H1 (cell line): ENCODE data around the gene HNRNPA3. TPM values are rescaled to one million over a fixed set of nuclear protein-coding genes. Genes with fewer than 3 reads are reported as not detected.

Source experiments
- CTCF ChIA-PET: fragments of 300-600 bp; sonication (Branson Sonifier 250); formaldehyde crosslinking; loops from one replicate; lab custom pipeline; 2021; ENCODE audit not compliant: partially characterized antibody; lab: Charles Lee
- POLR2A ChIA-PET: fragments of 300-600 bp; sonication (Branson Sonifier 250); formaldehyde crosslinking; loops from one replicate; lab custom pipeline; 2021; ENCODE audit warnings: inconsistent platforms; ENCODE audit not compliant: partially characterized antibody; lab: Charles Lee
- DNase-seq, 2 experiments: peaks; one replicate each; pipeline versions ENCODE4 v3.0.0 to v3.0.0-alpha.2; 2010 to 2022; ENCODE audit warnings: low spot score in 2 of 2, low read depth in 1 of 2, mixed read lengths in 1 of 2
- FAIRE-seq: peaks from 2 replicates; lab custom pipeline; 2011; peaks lifted over from hg19 to GRCh38; lab: Jason Lieb, UNC
- H2AFZ ChIP-seq: 2 replicates; pipeline ENCODE4 v1.8.1; 2012; ENCODE audit warnings: low read length, inconsistent platforms
- H2AK5ac ChIP-seq: 2 replicates; pipeline ENCODE4 v1.6.1; 2013; ENCODE audit warnings: low read depth, low read length
- H2BK120ac ChIP-seq: replicated peaks from 2 replicates; pipeline ENCODE3; 2013; ENCODE audit warnings: low read depth, low read length, inconsistent platforms
- H2BK12ac ChIP-seq: 2 replicates; pipeline ENCODE4 v1.6.1; 2013; ENCODE audit warnings: low read depth, low read length
- H2BK15ac ChIP-seq: 2 replicates; pipeline ENCODE4 v1.6.1; 2013; ENCODE audit warnings: low read length
- H2BK20ac ChIP-seq: 2 replicates; pipeline ENCODE4 v1.6.1; 2013; ENCODE audit warnings: low read length
- H2BK5ac ChIP-seq: 2 replicates; pipeline ENCODE4 v1.6.1; 2013; ENCODE audit warnings: low read depth, low read length
- H3K14ac ChIP-seq: 2 replicates; pipeline ENCODE4 v1.6.1; 2013; ENCODE audit warnings: inconsistent platforms; ENCODE audit not compliant: insufficient read length
- H3K18ac ChIP-seq: 2 replicates; pipeline ENCODE4 v1.6.1; 2013; ENCODE audit warnings: low read length; ENCODE audit errors: extremely low read depth
- H3K23ac ChIP-seq: 2 replicates; pipeline ENCODE4 v1.6.1; 2013; ENCODE audit warnings: inconsistent platforms; ENCODE audit not compliant: insufficient read length
- H3K23me2 ChIP-seq: 2 replicates; pipeline ENCODE4 v1.6.1; 2013; ENCODE audit warnings: low read depth, low read length
- H3K27ac ChIP-seq: 2 replicates; pipeline ENCODE4 v1.6.1; 2011; ENCODE audit warnings: low read depth, low read length, inconsistent platforms
- H3K27me3 ChIP-seq, 4 experiments: replicated peaks in 1 of 4; 1 replicate in 1 of 4; 2 replicates in 3 of 4; pipeline versions ENCODE4 v1.6.1 to v1.8.1; 2011 to 2013; ENCODE audit warnings: low read length in 3 of 4, mild to moderate bottlenecking in 3 of 4, inconsistent platforms in 2 of 4, mixed read lengths in 2 of 4, moderate library complexity in 1 of 4; ENCODE audit not compliant: control insufficient read depth in 3 of 4, insufficient read depth in 3 of 4; ENCODE audit errors: extremely low read depth in 1 of 4
- H3K36me3 ChIP-seq, 4 experiments: 2 replicates each; pipeline versions ENCODE4 v1.6.1 to v1.8.1; 2011 to 2013; ENCODE audit warnings: mild to moderate bottlenecking in 4 of 4, low read length in 3 of 4, moderate library complexity in 2 of 4, control low read depth in 1 of 4, inconsistent platforms in 1 of 4; ENCODE audit not compliant: insufficient read depth in 4 of 4, control insufficient read depth in 2 of 4
- H3K4ac ChIP-seq: replicated peaks from 2 replicates; pipeline ENCODE3; 2013; ENCODE audit warnings: low read length, low read depth, mixed read lengths, inconsistent platforms; ENCODE audit not compliant: insufficient read length
- H3K4me1 ChIP-seq, 4 experiments: replicated peaks in 1 of 4; 1 replicate in 1 of 4; 2 replicates in 3 of 4; pipeline versions ENCODE4 v1.6.1 to v1.8.1; 2011 to 2013; ENCODE audit warnings: low read length in 3 of 4, inconsistent platforms in 2 of 4, mixed read lengths in 1 of 4; ENCODE audit not compliant: insufficient read depth in 4 of 4, control insufficient read depth in 3 of 4
- H3K4me2 ChIP-seq, 2 experiments: 2 replicates each; pipeline versions ENCODE4 v1.6.1 to v1.8.1; 2011 to 2013; ENCODE audit warnings: low read depth in 2 of 2, low read length in 2 of 2, control low read depth in 1 of 2, inconsistent platforms in 1 of 2, mild to moderate bottlenecking in 1 of 2; ENCODE audit not compliant: insufficient read depth in 1 of 2
- H3K4me3 ChIP-seq, 4 experiments: fragments of 200-600, 300-600 bp in 1 of 4; sonication (generic), shearing (Covaris generic), sonication (Bioruptor Twin) in 1 of 4; 2 replicates each; pipeline versions ENCODE4 v1.5.1 to v1.8.1; 2011 to 2016; ENCODE audit warnings: low read length in 4 of 4, low read depth in 3 of 4, control low read depth in 2 of 4, inconsistent platforms in 2 of 4, mild to moderate bottlenecking in 2 of 4, mixed read lengths in 1 of 4, moderate library complexity in 1 of 4; ENCODE audit not compliant: insufficient read depth in 2 of 4; ENCODE audit errors: extremely low read depth in 1 of 4
- H3K56ac ChIP-seq: replicated peaks from 2 replicates; pipeline ENCODE3; 2013; ENCODE audit warnings: low read depth, mild to moderate bottlenecking, mixed read lengths, low read length, inconsistent platforms; ENCODE audit not compliant: insufficient read length
- H3K79me1 ChIP-seq: 2 replicates; pipeline ENCODE4 v1.6.1; 2013; ENCODE audit warnings: low read depth, low read length, control low read depth
- H3K79me2 ChIP-seq, 2 experiments: 2 replicates each; pipeline versions ENCODE4 v1.6.1 to v1.8.1; 2012 to 2013; ENCODE audit warnings: low read length in 2 of 2, mild to moderate bottlenecking in 2 of 2, inconsistent platforms in 1 of 2; ENCODE audit not compliant: insufficient read depth in 2 of 2, control insufficient read depth in 1 of 2
- H3K9ac ChIP-seq, 4 experiments: replicated peaks in 1 of 4; 1 replicate in 1 of 4; 2 replicates in 3 of 4; pipeline versions ENCODE4 v1.6.1 to v1.8.1; 2011 to 2013; ENCODE audit warnings: low read depth in 3 of 4, low read length in 3 of 4, control low read depth in 2 of 4, mild to moderate bottlenecking in 2 of 4, moderate library complexity in 2 of 4, inconsistent platforms in 1 of 4; ENCODE audit errors: extremely low read depth in 1 of 4
- H3K9me3 ChIP-seq, 2 experiments: 2 replicates each; pipeline versions ENCODE4 v1.6.1 to v1.8.1; 2012 to 2013; ENCODE audit warnings: mild to moderate bottlenecking in 2 of 2, moderate library complexity in 2 of 2, control low read depth in 1 of 2, inconsistent platforms in 1 of 2, low read depth in 1 of 2, low read length in 1 of 2, mixed read lengths in 1 of 2; ENCODE audit not compliant: insufficient read depth in 2 of 2
- H4K20me1 ChIP-seq, 2 experiments: replicated peaks in 1 of 2; 2 replicates each; pipeline versions ENCODE3 to v1.8.1; 2011 to 2013; ENCODE audit warnings: inconsistent platforms in 2 of 2, low read length in 2 of 2, mild to moderate bottlenecking in 1 of 2; ENCODE audit not compliant: insufficient read depth in 2 of 2, control insufficient read depth in 1 of 2
- H4K5ac ChIP-seq: 2 replicates; pipeline ENCODE4 v1.6.1; 2013; ENCODE audit warnings: low read length, low read depth, mixed read lengths, inconsistent platforms; ENCODE audit not compliant: insufficient read length
- H4K8ac ChIP-seq: 2 replicates; pipeline ENCODE4 v1.8.0; 2013; ENCODE audit warnings: mild to moderate bottlenecking, moderate library complexity, low read length, inconsistent platforms; ENCODE audit not compliant: insufficient read depth; ENCODE audit errors: extremely low read depth
- H4K91ac ChIP-seq: replicated peaks from 2 replicates; pipeline ENCODE3; 2013; ENCODE audit warnings: low read length, mixed read lengths, inconsistent platforms; ENCODE audit not compliant: insufficient read length
- BACH1 ChIP-seq: IDR thresholded peaks from 2 replicates; pipeline ENCODE4 v1.6.1; 2012; ENCODE audit warnings: low read length, improper control_type of control experiment
- BRCA1 ChIP-seq: IDR thresholded peaks from 2 replicates; pipeline ENCODE4 v1.6.1; 2012; ENCODE audit warnings: low read depth, low read length, improper control_type of control experiment
- CBX5 ChIP-seq: fragments of 300-800, 300-1000 bp; sonication (generic); IDR thresholded peaks from 2 replicates; pipeline ENCODE4 v1.7.1; 2016; ENCODE audit warnings: antibody characterized with exemption, low read length, low read depth
- CBX8 ChIP-seq: fragments of 300-800, 300-1000 bp; sonication (generic); IDR thresholded peaks from 2 replicates; pipeline ENCODE4 v1.7.1; 2016; ENCODE audit warnings: low read depth, low read length, borderline replicate concordance
- CEBPB ChIP-seq: IDR thresholded peaks from 2 replicates; pipeline ENCODE4 v1.6.1; 2012; ENCODE audit warnings: low read depth, low read length
- EZH2 ChIP-seq: fragments of 200-600 bp; sonication (generic); IDR thresholded peaks from 2 replicates; pipeline ENCODE4 v1.7.1; 2012; ENCODE audit warnings: low read depth, mild to moderate bottlenecking, moderate library complexity, low read length, inconsistent platforms; ENCODE audit not compliant: severe bottlenecking
- GABPA ChIP-seq: IDR thresholded peaks from 2 replicates; pipeline ENCODE4 v1.6.1; 2011; ENCODE audit warnings: mild to moderate bottlenecking, low read length, moderate library complexity, borderline replicate concordance; ENCODE audit not compliant: insufficient read depth
- PHF8 ChIP-seq: fragments of 200-600 bp; sonication (generic); conservative IDR thresholded peaks from 2 replicates; pipeline ENCODE4 v1.7.1; 2012; ENCODE audit warnings: low read depth, mild to moderate bottlenecking, inconsistent platforms, low read length, moderate library complexity
- TAF7 ChIP-seq: optimal IDR thresholded peaks from 2 replicates; pipeline ENCODE3; 2011; ENCODE audit warnings: low read depth, mild to moderate bottlenecking, inconsistent platforms, low read length, moderate library complexity, borderline replicate concordance
- TEAD4 ChIP-seq: IDR thresholded peaks from 2 replicates; pipeline ENCODE4 v1.6.1; 2012; ENCODE audit warnings: low read depth, low read length, inconsistent platforms, mixed read lengths
- WGBS, 2 experiments: shearing (Covaris generic) in 1 of 2; methylation state at CpG; one replicate each; pipeline versions ENCODE4 v1.1.6 to v1.1.7; 2013 to 2015; ENCODE audit warnings: low lambda C conversion rate in 2 of 2, mixed read lengths in 2 of 2, inconsistent platforms in 1 of 2, low coverage in 1 of 2, missing lambda C conversion rate in 1 of 2; ENCODE audit not compliant: insufficient replicate concordance in 2 of 2, insufficient coverage in 1 of 2, insufficient read length in 1 of 2; ENCODE audit errors: extremely low coverage in 1 of 2, missing lambda C conversion rate in 1 of 2; 5-methylcytosine and 5-hydroxymethylcytosine counted together
- polyA plus RNA-seq, 7 experiments: library from polyadenylated mRNA; depleted of rRNA in 3 of 7; stranded (reverse) in 5 of 7; unstranded in 2 of 7; fragments of >200 nt in 5 of 7; fragments of 200-250 nt in 2 of 7; gene quantifications; 1 replicate in 5 of 7; 2 replicates in 1 of 7; 4 replicates in 1 of 7; pipeline versions ENCODE4 v1.2.1 to v1.2.3, GENCODE V29; 2011 to 2013; ENCODE audit warnings: missing spikeins in 2 of 7, mixed read lengths in 2 of 7
- total RNA-seq: library from RNA; stranded (reverse); fragmentation: NEBNext Ultra II Directional; extraction: Animal tissue kit (Norgen Biotek cat#: 25700); gene quantifications from 2 replicates; pipeline ENCODE4 v1.2.1, GENCODE V29; 2021
- TF ChIP-seq, protein P1 (sequence below): IDR thresholded peaks from 2 replicates; pipeline ENCODE4 v1.6.1; 2011; ENCODE audit warnings: low read depth, mild to moderate bottlenecking, low read length; ENCODE audit not compliant: insufficient read depth
- TF ChIP-seq, protein P2 (sequence below): IDR thresholded peaks from 2 replicates; pipeline ENCODE4 v1.6.1; 2011; ENCODE audit warnings: low read length, improper control_type of control experiment

HNRNPA3 gene
- total and polyA plus RNA-seq, 2 of the 8 experiments (the other 6 are each of a cell fraction or from before 2014, with no cell fraction given): 66.1 to 408 TPM

DNA sequence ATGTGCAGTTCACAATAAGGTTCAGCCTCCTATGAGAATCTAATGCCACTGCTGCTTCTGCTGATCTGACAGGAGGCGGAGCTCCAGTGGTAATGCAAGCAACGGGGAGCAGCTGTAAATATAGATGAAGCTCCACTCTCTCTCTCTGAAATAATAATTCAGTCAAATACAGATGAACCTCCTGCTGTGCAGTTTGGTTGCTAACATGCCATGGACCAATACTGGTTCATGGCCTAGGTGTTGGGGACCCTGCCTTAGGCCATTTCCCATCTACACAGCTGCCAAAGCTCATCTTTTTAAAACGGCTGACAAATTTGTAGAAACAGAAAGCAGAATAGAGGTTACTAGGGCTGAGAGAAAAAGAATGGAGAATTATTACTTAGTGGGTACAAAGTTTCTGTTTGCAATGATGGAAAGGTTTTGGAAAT lies 10.7 kb upstream of the HNRNPA3 start:
- Histone ChIP-seq H3K9me3 (no peaks in the 10 kb centered on the region), H4K8ac (no peak overlapping the region), H3K14ac (no peak overlapping the region), H2AK5ac (no peak overlapping the region), H4K20me1 (peaks cover 0 to 1% of the 10 kb centered on the region in 2 experiments), H3K23me2 (peaks cover 1% of the 10 kb centered on the region; the same call in 1 of the 2 replicates), H2AFZ (no peak overlapping the region), H3K23ac (no peak overlapping the region), H3K4me3 (no peak overlapping the region), H3K4me2 (no peak overlapping the region), H3K27ac (no peak overlapping the region), H4K5ac (no peak overlapping the region), H3K27me3 (no peaks in the 10 kb centered on the region; a peak in 1 of 7 replicates), H3K4ac (no peak overlapping the region), H3K36me3 (no peaks in the 10 kb centered on the region), H2BK20ac (no peak overlapping the region), H3K9ac (no peak overlapping the region), H3K79me2 (no peaks in the 10 kb centered on the region), H3K4me1 (peaks cover 2 to 11% (median 6%) of the 10 kb centered on the region in 4 experiments; a peak in 5 of 7 replicates), H3K18ac (no peak overlapping the region), H3K56ac (no peak overlapping the region), H2BK15ac (no peak overlapping the region), H3K79me1 (no peaks in the 10 kb centered on the region), H2BK120ac (no peak overlapping the region), H2BK5ac (no peak overlapping the region), H4K91ac (no peak overlapping the region), H2BK12ac (no peak overlapping the region)
- FAIRE-seq (no peak), DNase-seq (no peak)
- CTCF ChIA-PET: interaction anchor here (0.7 to 10.2 kb wide), 10 partner anchors 15 to 550 kb away, joined by 3 to 107 read pairs (median 3); partner anchors contain the start of gene NFE2L2
- POLR2A ChIA-PET: interaction anchor here (1.6 to 10.4 kb wide), 5 partner anchors 12 to 24 kb away, joined by 3 to 102 read pairs (median 9); partner anchors contain the start of gene HNRNPA3
- 91% methylated on average over 3 of the region's 3 CpGs; no CpG with 5 or more reads in 1 of the 2 experiments for WGBS, 2 experiments
- TF ChIP-seq, protein P1, sequence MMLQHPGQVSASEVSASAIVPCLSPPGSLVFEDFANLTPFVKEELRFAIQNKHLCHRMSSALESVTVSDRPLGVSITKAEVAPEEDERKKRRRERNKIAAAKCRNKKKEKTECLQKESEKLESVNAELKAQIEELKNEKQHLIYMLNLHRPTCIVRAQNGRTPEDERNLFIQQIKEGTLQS: no peak
- no peak for TF ChIP-seq BRCA1
- TF ChIP-seq EZH2: no peak
- no peak for TF ChIP-seq CBX8
- no peak for TF ChIP-seq BACH1
- no peak for TF ChIP-seq TEAD4
- TF ChIP-seq CEBPB: no peak
- TF ChIP-seq CBX5: no peak
- no peak for TF ChIP-seq GABPA
- TF ChIP-seq PHF8: no peak
- TF ChIP-seq, protein P2, sequence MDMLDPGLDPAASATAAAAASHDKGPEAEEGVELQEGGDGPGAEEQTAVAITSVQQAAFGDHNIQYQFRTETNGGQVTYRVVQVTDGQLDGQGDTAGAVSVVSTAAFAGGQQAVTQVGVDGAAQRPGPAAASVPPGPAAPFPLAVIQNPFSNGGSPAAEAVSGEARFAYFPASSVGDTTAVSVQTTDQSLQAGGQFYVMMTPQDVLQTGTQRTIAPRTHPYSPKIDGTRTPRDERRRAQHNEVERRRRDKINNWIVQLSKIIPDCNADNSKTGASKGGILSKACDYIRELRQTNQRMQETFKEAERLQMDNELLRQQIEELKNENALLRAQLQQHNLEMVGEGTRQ: no peak
- no peak for TF ChIP-seq TAF7
